ENCODE data around the gene SYTL3. TPM values are rescaled to one million over a fixed set of nuclear protein-coding genes. Genes with fewer than 3 reads are reported as not detected.

Gene SYTL3
- total RNA-seq, 1 experiment from 2014 or later, result 0.65 TPM

- Mint-ChIP-seq H3K4me1 (ENCODE audit: insufficient read depth, unreplicated experiment) (no peaks in the 10 kb centered on the region), H3K9me3 (ENCODE audit: unreplicated experiment) (no peaks in the 10 kb centered on the region), H3K27me3 (ENCODE audit: insufficient read depth, unreplicated experiment) (no peaks in the 10 kb centered on the region), H3K36me3 (ENCODE audit: insufficient read depth, unreplicated experiment) (peaks cover 56% of the 10 kb centered on the region), H3K27ac (ENCODE audit: low read depth, unreplicated experiment) (no peak overlapping the region), H3K4me3 (ENCODE audit: unreplicated experiment) (no peak overlapping the region)
- ChIA-PET CTCF (interaction anchor here (1.0 kb wide), 1 partner anchor 209 kb away, joined by 3 read pairs; no protein-coding TSS in a partner anchor), POLR2A (interaction anchor here (0.6 to 1.0 kb wide), 3 partner anchors 17 to 963 kb away, joined by 3 to 5 read pairs (median 3); partner anchors contain the start of gene WTAP)
- intact Hi-C loops (cut with micrococcal nuclease), result no loop called here
- DNase-seq (ENCODE audit: unreplicated experiment), result no peak
- no TSS peak for BruUV-seq (replicated peaks)
- TF ChIP-seq CTCF (IDR thresholded peaks at IDR 0.05; ENCODE audit: unreplicated experiment), result no peak
Measured at GRCh38 chr6:158764183-158764849, 114.5 kb downstream of the SYTL3 start.

- no TSS peak for BruUV-seq (replicated peaks)
- Mint-ChIP-seq H3K27ac (ENCODE audit: low read depth, unreplicated experiment) (no peak overlapping the region), H3K9me3 (ENCODE audit: unreplicated experiment) (no peaks in the 10 kb centered on the region), H3K4me1 (ENCODE audit: insufficient read depth, unreplicated experiment) (no peaks in the 10 kb centered on the region), H3K36me3 (ENCODE audit: insufficient read depth, unreplicated experiment) (peaks cover 62% of the 10 kb centered on the region), H3K4me3 (ENCODE audit: unreplicated experiment) (no peak overlapping the region), H3K27me3 (ENCODE audit: insufficient read depth, unreplicated experiment) (no peaks in the 10 kb centered on the region)
- TF ChIP-seq CTCF (IDR thresholded peaks at IDR 0.05; ENCODE audit: unreplicated experiment), result no peak
- POLR2A ChIA-PET, result interaction anchor here (0.7 to 1.9 kb wide), 5 partner anchors 9 to 1015 kb away, joined by 3 to 7 read pairs (median 3); no protein-coding TSS in a partner anchor
- CTCF ChIA-PET, result interaction anchor here (0.7 to 1.0 kb wide), 3 partner anchors 20 to 209 kb away, joined by 3 read pairs; no protein-coding TSS in a partner anchor
- intact Hi-C loops (cut with micrococcal nuclease), result no loop called here
- DNase-seq (ENCODE audit: unreplicated experiment), result no peak
Measured at GRCh38 chr6:158764926-158765325, 115.1 kb downstream of the SYTL3 start.

GRCh38 chr6:158765499-158766068 is 115.7 kb downstream of the SYTL3 start:
- no peaks in the 10 kb centered on the region for H3K4me1 Mint-ChIP-seq (ENCODE audit: insufficient read depth, unreplicated experiment)
- no peaks in the 10 kb centered on the region for H3K27me3 Mint-ChIP-seq (ENCODE audit: insufficient read depth, unreplicated experiment)
- BruUV-seq (replicated peaks), result no TSS peak
- peaks cover 68% of the 10 kb centered on the region for H3K36me3 Mint-ChIP-seq (ENCODE audit: insufficient read depth, unreplicated experiment)
- H3K9me3 Mint-ChIP-seq (ENCODE audit: unreplicated experiment), result no peaks in the 10 kb centered on the region
- H3K4me3 Mint-ChIP-seq (ENCODE audit: unreplicated experiment), result no peak overlapping the region
- H3K27ac Mint-ChIP-seq (ENCODE audit: low read depth, unreplicated experiment), result no peak overlapping the region
- DNase-seq (ENCODE audit: unreplicated experiment), result no peak
- intact Hi-C loops (cut with micrococcal nuclease), result no loop called here
- no peak for TF ChIP-seq CTCF (IDR thresholded peaks at IDR 0.05; ENCODE audit: unreplicated experiment)
- ChIA-PET CTCF (interaction anchor here (0.7 to 0.9 kb wide), 3 partner anchors 20 to 235 kb away, joined by 3 read pairs; partner anchors contain the start of gene RSPH3), POLR2A (interaction anchor here (0.7 to 1.9 kb wide), 5 partner anchors 10 to 1014 kb away, joined by 3 to 7 read pairs (median 3); no protein-coding TSS in a partner anchor)

Measured in MCF 10A (cell line).